COR-L47 (cell line): ENCODE results near the gene USP43.

Experiments used
- DNase-seq: peaks from one replicate; lab custom pipeline; 2025; lab: John Stamatoyannopoulos, UW

The USP43 gene

DNA sequence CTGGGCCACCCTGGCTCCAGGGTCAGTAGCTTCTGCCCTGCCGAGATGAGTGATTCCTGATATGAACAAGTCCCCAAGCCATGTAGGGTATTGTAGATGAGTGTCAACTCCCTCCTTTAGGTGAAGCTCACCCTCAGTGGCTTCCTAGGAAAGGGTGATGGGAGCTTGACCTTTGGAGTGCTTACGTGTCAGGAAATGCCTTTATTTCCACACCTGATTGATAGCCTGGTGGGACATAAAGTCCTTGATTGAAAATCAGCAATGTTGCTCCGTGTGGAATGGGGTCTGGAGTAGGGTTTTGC, 58.4 kb downstream of the USP43 start:
- DNase-seq: no peak

DNA sequence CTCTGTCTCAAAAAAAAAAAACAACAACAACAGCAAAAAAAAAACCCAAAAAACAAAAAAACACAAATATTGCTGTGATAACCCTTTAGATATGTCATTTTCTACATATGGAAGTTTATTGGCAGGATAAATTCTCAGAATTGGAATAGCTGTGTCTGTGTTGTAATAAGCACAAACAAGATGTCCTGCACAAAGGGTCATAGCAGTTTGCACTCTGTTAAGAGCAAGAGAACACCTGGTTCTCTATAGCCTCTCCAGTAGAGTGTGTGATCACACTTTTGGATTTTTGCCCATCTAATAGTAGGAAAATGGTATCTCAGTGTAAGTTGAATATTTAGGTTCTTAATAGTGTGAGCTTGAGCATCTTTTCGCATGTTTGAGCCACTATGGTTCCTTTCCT, 60.4 kb downstream of the USP43 start:
- no peak for DNase-seq

DNA sequence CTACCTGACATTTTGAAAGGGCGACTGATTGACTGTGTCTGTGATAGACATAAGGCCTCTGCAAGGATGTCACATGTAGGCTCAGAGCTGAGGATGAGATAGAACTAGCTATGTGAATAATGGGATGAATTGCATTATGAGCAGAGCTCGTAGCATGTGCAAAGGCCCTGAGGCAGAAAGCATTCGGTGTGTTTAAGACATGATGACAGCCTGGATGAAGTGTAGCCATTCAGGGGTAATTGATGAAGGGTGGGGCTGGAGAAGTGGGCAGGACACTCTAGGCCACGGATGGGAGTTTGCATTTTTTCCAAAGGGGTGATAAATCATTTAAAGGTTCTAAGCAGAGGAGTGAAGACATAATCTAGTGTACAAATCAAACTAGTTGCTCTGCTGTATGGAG, 62.6 kb downstream of the USP43 start:
- DNase-seq: no peak

DNA sequence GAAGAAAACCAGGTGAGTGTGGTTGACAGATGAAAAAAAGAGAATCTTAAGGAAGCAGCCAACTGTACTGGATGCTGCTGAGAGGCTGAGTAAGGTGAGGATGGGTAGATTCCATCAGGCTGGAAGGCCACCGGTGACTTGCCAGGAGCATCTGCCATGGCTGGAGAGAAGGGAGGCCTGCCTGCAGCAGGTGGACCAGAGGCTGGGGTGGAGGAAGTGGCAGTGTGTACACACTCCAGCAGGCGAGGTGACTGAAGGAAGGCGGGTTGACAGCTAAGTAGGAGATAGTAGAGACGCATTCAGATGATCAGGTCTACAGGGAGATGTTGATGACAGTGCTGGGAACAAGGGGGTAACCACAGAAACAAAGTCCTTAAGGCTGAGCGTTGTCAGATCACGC, 69.5 kb downstream of the USP43 start:
- DNase-seq: no peak

DNA sequence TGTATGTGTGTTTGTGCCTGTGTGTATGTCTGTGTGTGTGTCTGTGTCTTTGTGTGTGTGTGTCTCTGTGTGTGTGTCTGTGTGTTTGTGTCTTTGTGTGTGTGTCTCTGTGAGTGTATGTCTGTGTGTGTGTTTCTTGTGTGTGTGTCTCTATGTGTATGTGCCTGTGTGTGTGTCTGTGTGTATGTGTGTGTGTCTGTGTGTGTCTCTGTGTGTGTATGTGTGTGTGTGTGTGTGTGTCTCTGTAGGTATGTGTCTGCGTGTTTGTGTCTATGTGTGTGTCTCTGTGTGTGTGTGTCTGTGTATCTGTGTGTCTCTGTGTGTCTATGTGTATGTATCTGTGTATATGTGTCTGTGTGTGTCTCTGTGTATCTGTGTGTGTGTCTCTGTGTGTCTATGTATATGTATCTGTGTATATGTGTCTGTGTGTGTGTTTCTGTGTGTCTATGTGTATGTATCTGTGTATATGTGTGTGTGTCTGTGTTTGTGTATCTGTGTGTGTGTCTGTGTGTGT, 70.2 kb downstream of the USP43 start:
- DNase-seq: no peak

DNA sequence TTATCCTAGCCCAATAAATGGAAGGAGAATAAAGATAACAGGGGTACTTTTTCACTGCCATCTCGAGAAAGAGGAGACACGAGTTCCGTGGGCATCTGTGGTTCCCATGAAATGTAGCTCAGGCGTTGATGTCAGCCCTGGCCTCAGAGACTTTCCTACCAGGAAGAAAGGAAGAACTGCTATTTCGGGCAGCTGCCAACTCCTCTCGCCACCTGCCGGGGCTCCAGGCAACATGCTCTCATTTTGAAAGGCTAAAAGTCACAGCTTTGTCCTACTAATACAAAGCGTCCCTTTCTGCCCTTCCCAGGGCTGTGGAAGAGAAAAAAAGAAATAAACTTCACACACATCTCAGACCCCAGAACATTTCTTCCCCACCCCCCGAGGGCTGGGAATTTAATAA, 80.3 kb downstream of the USP43 start:
- no peak for DNase-seq

DNA sequence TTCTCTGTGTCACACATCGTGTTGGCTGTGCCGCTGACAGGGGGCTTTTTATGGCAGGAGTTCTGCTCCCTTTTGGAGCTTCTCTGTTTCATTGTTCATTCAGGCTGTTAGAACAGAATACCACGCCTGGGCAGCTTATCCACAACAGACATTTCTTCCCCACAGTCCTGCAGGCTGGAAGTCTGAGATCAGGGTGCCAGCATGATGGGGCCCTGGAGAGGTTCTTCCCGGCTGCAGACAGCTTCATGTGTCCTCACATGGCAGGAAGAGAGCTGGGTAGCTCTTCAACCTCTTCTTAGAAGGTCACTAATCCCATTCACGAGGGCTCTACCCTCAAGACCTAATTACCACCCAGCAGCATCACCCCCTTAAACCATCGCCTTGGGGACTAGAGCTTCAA, 81.0 kb downstream of the USP43 start:
- no peak for DNase-seq

DNA sequence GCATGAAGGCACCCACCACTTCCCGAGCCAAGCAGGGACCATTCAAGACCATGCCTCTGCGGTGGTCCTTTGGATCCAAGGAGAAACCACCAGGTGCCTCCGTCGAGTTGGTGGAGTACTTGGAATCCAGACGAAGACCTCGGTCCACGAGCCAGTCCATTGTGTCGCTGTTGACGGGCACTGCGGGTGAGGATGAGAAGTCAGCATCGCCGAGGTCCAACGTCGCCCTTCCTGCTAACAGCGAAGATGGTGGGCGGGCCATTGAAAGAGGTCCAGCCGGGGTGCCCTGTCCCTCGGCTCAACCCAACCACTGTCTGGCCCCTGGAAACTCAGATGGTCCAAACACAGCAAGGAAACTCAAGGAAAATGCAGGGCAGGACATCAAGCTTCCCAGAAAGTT, 82.7 kb downstream of the USP43 start:
- no peak for DNase-seq

DNA sequence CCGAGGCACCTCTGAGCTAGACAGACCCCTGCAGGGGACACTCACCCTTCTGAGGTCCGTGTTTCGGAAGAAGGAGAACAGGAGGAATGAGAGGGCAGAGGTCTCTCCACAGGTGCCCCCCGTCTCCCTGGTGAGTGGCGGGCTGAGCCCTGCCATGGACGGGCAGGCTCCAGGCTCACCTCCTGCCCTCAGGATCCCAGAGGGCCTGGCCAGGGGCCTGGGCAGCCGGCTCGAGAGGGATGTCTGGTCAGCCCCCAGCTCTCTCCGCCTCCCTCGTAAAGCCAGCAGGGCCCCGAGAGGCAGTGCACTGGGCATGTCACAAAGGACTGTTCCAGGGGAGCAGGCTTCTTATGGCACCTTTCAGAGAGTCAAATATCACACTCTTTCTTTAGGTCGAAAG, 83.2 kb downstream of the USP43 start:
- DNase-seq: no peak

DNA sequence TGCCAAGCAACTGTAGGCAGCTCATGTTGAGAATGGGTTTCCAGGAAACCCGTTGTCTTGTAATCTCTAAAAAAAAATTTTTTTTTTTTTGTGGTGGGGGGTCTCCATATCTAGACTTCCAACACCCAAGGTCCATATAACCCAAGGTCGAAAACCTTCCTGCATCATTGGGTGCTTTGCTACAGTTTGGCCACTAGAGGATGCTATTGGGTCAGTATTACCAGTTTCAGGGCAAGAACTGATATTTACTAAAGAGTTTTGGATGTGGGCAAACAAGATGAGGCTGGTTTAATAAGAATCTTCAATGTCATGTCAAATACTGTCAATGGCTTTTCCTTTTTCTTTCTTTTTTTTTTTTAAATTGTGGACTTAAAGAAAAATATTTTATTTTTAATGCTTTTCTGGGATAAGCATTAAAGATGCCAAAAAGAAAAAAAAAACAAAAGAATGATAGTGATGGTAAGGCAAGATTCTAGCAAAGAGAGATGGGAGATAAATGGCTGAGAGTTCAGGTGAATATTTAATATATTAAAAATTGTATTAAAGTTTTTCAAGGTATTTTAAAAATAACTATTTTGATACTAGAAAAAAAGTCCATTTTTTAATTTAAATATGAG, 83.8 kb downstream of the USP43 start:
- DNase-seq: no peak

DNA sequence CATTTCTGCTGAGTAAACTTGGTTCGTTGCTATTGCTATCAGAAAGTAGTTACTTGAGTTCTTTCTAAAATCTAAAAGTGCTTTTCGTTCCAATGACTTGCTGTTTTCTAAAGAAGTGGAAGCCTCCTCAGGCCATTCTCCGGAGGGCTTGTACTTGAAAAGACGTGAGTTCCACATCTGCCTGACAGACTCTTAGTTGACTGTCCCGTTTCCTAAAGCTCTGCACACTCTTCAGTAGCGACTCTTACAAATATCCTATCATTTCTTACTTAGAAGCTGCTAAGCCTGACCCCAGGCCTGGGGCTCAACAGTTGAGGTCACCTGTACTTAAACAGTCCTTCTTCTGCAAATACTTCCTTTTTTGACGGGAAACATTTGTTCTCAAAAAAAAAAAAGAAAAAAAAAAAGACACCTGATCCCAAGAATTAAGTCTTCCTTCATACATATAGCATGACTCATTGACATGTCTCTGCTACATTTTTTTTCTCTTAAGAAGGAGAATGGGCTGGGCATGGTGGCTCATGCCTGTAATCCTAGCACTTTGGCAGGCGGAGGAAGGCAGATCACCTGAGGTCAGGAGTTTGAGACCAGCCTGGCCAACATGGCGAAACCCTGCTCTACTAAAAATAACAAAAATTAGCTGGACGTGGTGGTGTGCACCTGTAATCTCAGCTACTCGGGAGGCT, 84.6 kb downstream of the USP43 start:
- no peak for DNase-seq

DNA sequence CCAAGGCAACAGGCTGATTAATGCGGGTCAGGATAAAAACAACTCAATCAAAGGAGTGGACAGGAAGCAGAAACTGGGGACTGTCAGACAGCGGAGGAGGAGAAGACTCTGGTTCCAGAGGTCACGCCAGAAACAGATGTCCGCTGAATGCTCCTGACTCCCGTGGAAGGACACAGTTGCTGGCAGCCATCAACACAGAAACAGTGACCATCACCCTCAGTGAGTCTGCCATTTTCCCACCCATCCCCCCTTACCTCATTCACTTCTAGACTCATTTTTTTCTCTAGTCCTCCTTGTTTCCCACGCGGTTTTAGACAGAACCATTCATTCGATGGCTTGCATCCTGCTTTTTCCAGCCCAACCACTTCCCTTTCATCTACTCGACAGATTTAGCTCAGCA, 105.2 kb downstream of the USP43 start:
- no peak for DNase-seq

DNA sequence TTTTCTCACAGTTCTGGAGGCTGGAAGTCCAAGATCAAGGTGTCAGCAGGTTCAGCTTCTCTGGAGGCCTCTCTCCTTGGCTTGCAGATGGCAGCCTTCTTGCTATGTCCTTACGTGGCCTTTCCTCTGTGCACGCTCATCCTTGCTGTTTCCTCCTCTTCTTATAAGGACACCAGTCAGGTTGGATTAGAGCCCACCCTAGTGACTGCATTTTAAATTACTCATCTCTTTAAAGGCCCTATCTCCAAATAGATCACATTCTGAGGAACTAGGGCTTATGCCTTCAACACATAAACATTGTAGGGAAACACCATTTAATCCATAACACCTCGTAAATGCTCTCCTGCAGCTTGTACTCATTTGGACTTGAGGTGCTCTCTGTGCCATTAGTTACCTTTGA, 109.8 kb downstream of the USP43 start:
- DNase-seq: no peak

DNA sequence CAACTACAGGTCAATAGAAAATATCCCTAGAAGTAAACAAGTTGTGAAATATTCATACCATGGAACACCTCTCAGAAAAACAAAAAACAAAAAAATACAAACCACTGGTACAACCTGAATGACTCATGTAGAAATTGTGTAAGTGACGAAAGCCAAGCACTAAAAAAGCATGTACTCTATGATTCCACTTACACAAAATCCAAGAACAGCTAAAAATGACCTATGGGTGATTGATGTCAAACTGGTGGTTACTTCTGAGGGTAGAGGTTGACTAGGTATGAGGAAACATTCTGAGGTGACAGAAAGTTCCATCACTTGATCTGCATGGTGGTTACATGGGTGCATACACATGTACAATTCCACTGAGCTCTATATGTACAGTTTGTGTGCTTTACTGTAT, 114.9 kb downstream of the USP43 start:
- no peak for DNase-seq

DNA sequence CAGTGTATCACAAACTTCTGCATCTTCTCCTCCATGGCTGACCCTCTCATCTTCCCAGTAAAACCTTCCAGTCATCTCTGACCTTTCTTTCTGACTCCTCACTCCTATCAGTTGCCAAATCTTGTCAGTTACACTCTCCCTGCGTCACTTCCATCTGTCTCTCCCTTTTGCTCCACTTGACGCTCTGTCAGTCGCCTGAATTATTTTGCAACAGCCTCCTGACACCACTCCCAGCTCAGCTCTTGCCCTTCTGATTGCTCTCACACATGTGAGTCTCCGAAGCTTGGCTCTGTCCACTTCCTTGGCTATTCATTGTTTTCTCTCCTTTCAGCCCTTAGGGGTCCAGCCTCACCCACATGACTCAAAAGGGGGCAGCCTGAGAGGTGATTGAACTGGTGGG, 118.3 kb downstream of the USP43 start:
- DNase-seq: no peak

DNA sequence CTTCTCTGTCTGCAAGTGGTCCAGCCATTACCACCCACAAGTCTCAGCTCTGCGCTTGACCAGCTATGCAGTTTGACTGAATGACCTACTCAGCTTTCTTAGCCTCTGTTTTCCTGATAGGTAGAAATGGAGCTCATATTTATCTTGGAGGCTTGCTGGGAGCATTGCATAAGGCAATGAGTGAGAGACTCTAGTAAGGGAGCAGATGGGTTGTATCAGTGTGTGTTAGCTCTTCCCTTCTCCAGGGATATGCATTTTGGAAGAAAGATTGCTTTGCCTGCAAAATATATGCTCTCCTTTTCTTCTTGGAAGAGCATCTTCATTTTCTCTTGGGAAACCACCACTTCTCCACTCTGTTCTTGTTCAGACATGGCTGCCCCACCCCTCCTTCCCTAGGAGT, 120.0 kb downstream of the USP43 start:
- no peak for DNase-seq

DNA sequence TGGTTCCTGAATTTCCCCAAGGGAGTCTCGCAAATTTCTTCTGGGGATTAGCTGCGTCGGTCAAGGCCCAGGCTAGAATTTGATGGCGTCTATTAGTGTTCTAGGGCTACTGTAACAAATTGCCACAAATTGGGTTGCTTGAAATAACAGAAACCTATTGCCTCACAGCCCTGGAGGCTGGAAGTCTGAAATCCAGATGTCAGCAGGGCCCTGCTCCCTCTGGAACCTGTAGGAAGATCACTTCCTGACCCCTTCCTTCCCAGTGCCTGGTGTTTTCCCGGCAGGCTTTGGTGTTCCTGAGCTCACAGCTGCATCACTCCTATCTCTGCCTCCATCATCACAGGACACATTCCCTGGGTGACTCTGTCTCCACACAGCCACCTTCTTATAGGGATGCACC, 121.7 kb downstream of the USP43 start:
- no peak for DNase-seq

DNA sequence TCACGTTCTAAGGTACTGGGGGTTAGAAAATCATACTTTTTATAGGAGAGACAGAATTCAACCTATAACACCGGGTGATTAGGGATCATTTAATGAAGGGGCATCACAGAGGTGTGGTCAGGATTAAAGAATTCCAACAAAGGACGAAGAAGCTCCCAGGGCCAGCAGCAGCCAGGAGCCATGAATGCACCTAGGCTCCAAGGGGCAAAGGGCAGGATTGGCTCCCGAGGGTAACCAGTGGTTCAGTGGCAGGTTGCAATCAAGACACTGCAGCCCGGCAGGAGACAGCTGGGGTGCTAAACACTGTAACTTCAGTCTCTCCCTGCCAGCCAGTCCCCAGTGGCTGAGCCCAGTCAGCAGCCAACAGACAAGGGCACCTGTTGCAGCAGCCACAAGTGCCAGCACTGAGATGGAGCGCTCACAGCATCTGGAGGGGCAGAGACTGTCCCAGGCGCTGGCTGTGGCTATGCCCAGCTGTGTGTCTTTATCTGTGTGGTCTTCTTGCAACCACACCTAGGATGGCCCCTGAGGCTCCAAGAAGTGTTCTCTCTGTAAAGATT, 122.2 kb downstream of the USP43 start:
- no peak for DNase-seq

DNA sequence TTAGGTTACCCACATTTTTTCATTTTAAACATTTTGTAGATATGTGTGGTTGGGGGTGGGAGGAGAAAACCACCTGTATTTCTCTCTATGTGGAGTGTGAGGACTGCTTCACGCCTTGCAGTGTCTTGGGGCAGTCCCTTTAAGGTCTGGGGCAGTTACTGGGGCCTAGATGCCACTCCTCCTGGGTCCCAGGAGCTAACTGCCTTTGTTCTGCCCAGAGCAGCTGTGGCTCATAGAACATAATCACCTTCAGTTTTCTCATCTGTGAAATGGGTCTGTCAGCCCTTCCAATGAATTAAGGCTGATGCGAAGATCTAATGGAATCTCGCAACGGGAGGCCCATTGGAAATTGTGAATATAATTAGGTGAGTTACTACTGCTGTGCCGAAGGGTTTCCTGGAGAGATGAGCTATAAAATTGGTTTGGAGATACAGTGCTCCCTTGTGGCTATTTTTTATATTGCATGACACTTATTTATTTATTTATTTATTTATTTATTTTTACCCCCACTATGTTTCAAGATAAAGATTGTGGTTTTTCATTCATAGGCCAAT, 123.1 kb downstream of the USP43 start:
- DNase-seq: no peak

DNA sequence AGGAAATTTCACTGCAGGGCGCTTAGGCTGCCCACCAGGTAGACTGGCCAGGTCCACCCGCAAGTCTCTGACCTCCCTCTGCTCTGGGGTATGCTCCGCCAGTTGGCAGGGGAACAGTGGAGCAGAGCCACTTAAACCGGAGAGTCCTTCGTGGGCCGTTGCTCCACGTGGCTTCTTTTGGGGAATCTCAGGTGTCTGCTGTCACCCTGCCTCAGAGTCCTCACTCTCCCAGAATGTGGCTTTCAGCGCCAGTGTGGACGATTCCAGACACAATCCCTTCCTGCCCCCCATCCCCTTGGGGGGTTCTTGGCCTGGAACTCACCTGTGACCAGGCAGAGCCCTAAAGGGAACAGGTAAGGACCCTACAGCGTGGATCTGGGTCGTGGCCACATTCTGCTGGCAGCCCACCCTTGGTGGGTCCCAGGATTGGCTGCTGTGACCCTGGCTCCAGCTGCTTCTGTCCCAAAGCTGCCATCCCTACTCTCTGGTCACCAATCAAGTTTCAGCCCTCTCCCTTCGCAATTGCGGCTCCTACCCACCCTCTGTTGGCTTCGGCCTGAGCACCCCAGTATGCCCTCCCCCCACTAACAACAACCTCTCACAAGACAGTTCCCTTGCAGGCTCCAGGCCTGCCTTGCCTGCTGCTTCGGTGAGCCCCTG, 123.8 kb downstream of the USP43 start:
- no peak for DNase-seq

DNA sequence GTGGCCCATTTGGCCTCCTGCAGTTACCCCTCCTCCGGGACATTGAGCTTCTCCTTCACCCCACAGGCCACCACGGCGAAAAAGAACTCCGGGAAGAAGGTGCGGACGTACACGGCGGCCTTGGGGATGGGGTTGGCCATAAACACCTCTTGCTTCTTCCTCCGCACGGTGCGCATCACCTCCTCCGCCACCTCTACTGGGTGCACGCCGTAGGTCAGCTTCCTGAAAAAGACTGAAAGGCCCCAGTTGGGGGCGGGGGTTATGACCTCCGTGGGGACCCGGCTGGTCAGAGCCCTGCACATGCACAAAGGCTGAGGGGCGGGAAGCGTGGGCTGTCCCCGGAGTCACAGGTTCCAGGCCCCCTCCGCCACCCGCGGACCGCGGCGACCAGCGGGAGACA, 126.1 kb downstream of the USP43 start:
- no peak for DNase-seq

DNA sequence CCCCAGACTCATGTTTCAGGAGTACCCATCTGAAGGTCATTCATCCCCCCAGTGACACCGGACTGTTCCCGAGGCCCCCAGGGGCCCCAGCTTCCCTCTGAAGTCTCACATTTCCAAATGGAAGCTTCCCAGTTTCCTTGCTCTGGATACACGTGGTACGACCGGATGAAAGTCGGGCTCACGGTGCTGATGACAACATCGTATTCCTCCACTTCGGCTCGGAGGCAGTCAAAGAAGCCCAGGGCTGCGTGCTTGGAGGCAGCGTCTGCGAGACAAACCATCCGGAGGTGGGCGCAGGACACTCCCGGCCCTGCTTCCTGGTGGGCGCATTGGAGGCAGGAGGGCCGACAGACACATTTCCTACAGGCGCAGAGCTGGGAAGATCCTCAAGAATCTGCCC, 127.3 kb downstream of the USP43 start:
- no peak for DNase-seq

DNA sequence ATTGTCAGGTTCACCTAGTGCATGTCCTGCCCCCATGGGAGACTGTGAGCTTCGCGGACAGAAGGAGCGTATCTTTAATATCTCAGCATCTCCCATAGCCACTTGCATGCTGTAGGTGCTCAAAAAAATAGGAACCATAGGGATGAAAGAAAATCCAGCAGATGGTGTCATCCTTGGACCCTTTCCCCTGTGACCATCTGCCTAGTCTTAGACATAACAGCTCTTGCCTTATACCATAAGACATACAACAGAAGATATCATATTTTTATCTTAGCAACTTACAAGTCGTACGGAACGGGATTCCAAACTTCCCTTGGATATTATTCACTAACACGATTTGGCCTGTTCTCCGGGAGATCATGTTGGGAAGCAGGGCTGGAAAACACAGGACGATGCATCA, 131.6 kb downstream of the USP43 start:
- DNase-seq: no peak
